GM21360 (cell line): ENCODE data around the gene DEK.
"Not testable (repeated sequence)": the region's sequence is repeated elsewhere in the genome, so short reads cannot be mapped to it uniquely, and the experiment has no call there.

Source experiments
- ATAC-seq: cut with Tn5 transposase; IDR thresholded peaks from one replicate; pipeline ENCODE4 v1.9.1; 2021; ENCODE audit warnings: mild to moderate bottlenecking, moderate library complexity; ENCODE audit not compliant: unreplicated experiment

DEK gene

GRCh38 chr6:18264219-18264922, at the start of gene DEK:
Gene DEK, minus strand, starts transcription at chr6:18264530. Its CDS starts 543 bp downstream, at chr6:18263987.
- peak; percentile 34 for ATAC-seq

- ATAC-seq: no peak
Measured at GRCh38 chr6:18312368-18312767, 48.0 kb upstream of the DEK start.

GRCh38 chr6:18310010-18310409, 45.7 kb upstream of the DEK start:
- not testable (repeated sequence) for ATAC-seq

- ATAC-seq: no peak
Measured at GRCh38 chr6:18309046-18309445, 44.7 kb upstream of the DEK start.

- ATAC-seq: no peak
Measured at GRCh38 chr6:18308070-18308735, 43.9 kb upstream of the DEK start.

GRCh38 chr6:18306977-18307376, 42.6 kb upstream of the DEK start:
- ATAC-seq: no peak

GRCh38 chr6:18302561-18303439, 38.5 kb upstream of the DEK start:
- peak; percentile 49 for ATAC-seq

GRCh38 chr6:18293076-18293904, 29.0 kb upstream of the DEK start:
- ATAC-seq: no peak

- ATAC-seq: no peak
Measured at GRCh38 chr6:18289283-18289682, 25.0 kb upstream of the DEK start.

GRCh38 chr6:18284261-18284660, 19.9 kb upstream of the DEK start:
- no peak for ATAC-seq

GRCh38 chr6:18281564-18281963, 17.2 kb upstream of the DEK start:
- no peak for ATAC-seq

- ATAC-seq: no peak
Measured at GRCh38 chr6:18280084-18280483, 15.8 kb upstream of the DEK start.

GRCh38 chr6:18279422-18279821, 15.1 kb upstream of the DEK start:
- ATAC-seq: no peak

GRCh38 chr6:18277237-18278006, 13.1 kb upstream of the DEK start:
- ATAC-seq: no peak

GRCh38 chr6:18276610-18277236, 12.4 kb upstream of the DEK start:
- ATAC-seq: no peak

GRCh38 chr6:18270216-18270615, 5.9 kb upstream of the DEK start:
- no peak for ATAC-seq

- no peak for ATAC-seq
Measured at GRCh38 chr6:18269717-18270116, 5.4 kb upstream of the DEK start.

- peak; percentile 48 for ATAC-seq
Measured at GRCh38 chr6:18269253-18269652, 4.9 kb upstream of the DEK start.

GRCh38 chr6:18268066-18268465, 3.7 kb upstream of the DEK start:
- no peak for ATAC-seq

GRCh38 chr6:18266523-18266912, 2.2 kb upstream of the DEK start:
- no peak for ATAC-seq
